Measurements from ENCODE around the gene NFIC. TPM values are rescaled to one million over a fixed set of nuclear protein-coding genes. Genes with fewer than 3 reads are reported as not detected.
"Not testable (repeated sequence)": the region's sequence is repeated elsewhere in the genome, so short reads cannot be mapped to it uniquely, and the experiment has no call there.

The NFIC gene
- polyA plus RNA-seq, 1 donor from 2014 or later, result 0.24 TPM

DNA sequence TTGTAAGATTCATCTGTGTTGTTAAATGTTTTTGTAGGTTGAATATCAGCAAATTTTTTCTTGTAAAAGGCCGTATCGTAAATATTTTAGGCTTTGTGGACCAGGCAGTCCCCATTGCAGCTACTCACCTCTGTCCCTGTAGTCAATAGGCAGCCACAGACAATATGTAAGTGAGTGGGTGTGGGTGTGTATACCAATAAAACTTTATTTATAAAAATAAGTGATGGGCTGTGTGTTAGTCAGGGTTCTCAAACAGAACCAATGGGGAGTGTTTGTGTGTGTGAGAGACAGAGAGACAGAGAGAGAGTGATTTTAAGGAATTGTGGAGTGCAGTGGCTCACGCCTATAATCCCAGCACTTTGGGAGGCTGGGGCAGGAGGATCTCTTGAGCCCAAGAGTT lies 37.6 kb upstream of the NFIC start:
- no peaks in the 10 kb centered on the region for H3K9me3 ChIP-seq (ENCODE audit: low read length)
- TF ChIP-seq TAF1 (IDR thresholded peaks at IDR 0.05; ENCODE audit: low read depth) (no peak), MXI1 (conservative IDR thresholded peaks at IDR 0.05; ENCODE audit: poor library complexity, severe bottlenecking) (no peak), EZH2 (IDR thresholded peaks at IDR 0.05; ENCODE audit: borderline replicate concordance, insufficient read depth, low read length, poor library complexity, severe bottlenecking) (no peak), POLR2AphosphoS5 (IDR thresholded peaks at IDR 0.05) (no peak), RAD21 (conservative IDR thresholded peaks at IDR 0.05) (no peak), SMC3 (conservative IDR thresholded peaks at IDR 0.05; ENCODE audit: poor library complexity) (no peak), EP300 (conservative IDR thresholded peaks at IDR 0.05; ENCODE audit: poor library complexity, severe bottlenecking) (no peak), REST (IDR thresholded peaks at IDR 0.05; ENCODE audit: borderline replicate concordance) (no peak)
- TF ChIP-seq, protein P1, sequence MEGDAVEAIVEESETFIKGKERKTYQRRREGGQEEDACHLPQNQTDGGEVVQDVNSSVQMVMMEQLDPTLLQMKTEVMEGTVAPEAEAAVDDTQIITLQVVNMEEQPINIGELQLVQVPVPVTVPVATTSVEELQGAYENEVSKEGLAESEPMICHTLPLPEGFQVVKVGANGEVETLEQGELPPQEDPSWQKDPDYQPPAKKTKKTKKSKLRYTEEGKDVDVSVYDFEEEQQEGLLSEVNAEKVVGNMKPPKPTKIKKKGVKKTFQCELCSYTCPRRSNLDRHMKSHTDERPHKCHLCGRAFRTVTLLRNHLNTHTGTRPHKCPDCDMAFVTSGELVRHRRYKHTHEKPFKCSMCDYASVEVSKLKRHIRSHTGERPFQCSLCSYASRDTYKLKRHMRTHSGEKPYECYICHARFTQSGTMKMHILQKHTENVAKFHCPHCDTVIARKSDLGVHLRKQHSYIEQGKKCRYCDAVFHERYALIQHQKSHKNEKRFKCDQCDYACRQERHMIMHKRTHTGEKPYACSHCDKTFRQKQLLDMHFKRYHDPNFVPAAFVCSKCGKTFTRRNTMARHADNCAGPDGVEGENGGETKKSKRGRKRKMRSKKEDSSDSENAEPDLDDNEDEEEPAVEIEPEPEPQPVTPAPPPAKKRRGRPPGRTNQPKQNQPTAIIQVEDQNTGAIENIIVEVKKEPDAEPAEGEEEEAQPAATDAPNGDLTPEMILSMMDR (IDR thresholded peaks at IDR 0.05; ENCODE audit: poor library complexity, severe bottlenecking), result no peak
- H2AFZ ChIP-seq (ENCODE audit: low read depth, low read length), result no peak overlapping the region
- no peaks in the 10 kb centered on the region for H3K9me2 ChIP-seq (ENCODE audit: insufficient read depth, low read length)
- no peak overlapping the region for H3K27ac ChIP-seq (ENCODE audit: low read length)
- no peaks in the 10 kb centered on the region for H3F3A ChIP-seq (ENCODE audit: insufficient read depth, low read length, poor library complexity, severe bottlenecking)
- no peaks in the 10 kb centered on the region for H3K79me2 ChIP-seq (replicated peaks; ENCODE audit: insufficient read depth, low read length)
- H3K4me3 ChIP-seq (ENCODE audit: low read length), result no peak overlapping the region
- no peak overlapping the region for H3K4me2 ChIP-seq (ENCODE audit: low read length)
- H4K20me1 ChIP-seq (ENCODE audit: insufficient read depth), result no peaks in the 10 kb centered on the region
- no peak overlapping the region for H3K9ac ChIP-seq (ENCODE audit: low read length)
- no peaks in the 10 kb centered on the region for H3K36me3 ChIP-seq (ENCODE audit: insufficient read depth, low read length)
- peaks cover 17% of the 10 kb centered on the region for H3K27me3 ChIP-seq (ENCODE audit: insufficient read depth, low read depth, low read length)

GRCh38 chr19:3330047-3330446 lies 36.3 kb upstream of the NFIC start:
- Histone ChIP-seq H3K79me2 (replicated peaks; ENCODE audit: insufficient read depth, low read length) (no peaks in the 10 kb centered on the region), H3K4me3 (ENCODE audit: low read length) (no peak overlapping the region), H2AFZ (ENCODE audit: low read depth, low read length) (no peak overlapping the region), H4K20me1 (ENCODE audit: insufficient read depth) (no peaks in the 10 kb centered on the region), H3K27me3 (ENCODE audit: insufficient read depth, low read depth, low read length) (peaks cover 20% of the 10 kb centered on the region), H3F3A (ENCODE audit: insufficient read depth, low read length, poor library complexity, severe bottlenecking) (no peaks in the 10 kb centered on the region), H3K9me2 (ENCODE audit: insufficient read depth, low read length) (no peaks in the 10 kb centered on the region), H3K4me2 (ENCODE audit: low read length) (no peak overlapping the region), H3K36me3 (ENCODE audit: insufficient read depth, low read length) (no peaks in the 10 kb centered on the region), H3K9me3 (ENCODE audit: low read length) (no peaks in the 10 kb centered on the region), H3K27ac (ENCODE audit: low read length) (no peak overlapping the region), H3K9ac (ENCODE audit: low read length) (no peak overlapping the region)
- TF ChIP-seq, protein P1 (IDR thresholded peaks at IDR 0.05; ENCODE audit: poor library complexity, severe bottlenecking), result no peak
- TF ChIP-seq EP300 (conservative IDR thresholded peaks at IDR 0.05; ENCODE audit: poor library complexity, severe bottlenecking) (no peak), POLR2AphosphoS5 (IDR thresholded peaks at IDR 0.05) (no peak), RAD21 (conservative IDR thresholded peaks at IDR 0.05) (no peak), REST (IDR thresholded peaks at IDR 0.05; ENCODE audit: borderline replicate concordance) (no peak), MXI1 (conservative IDR thresholded peaks at IDR 0.05; ENCODE audit: poor library complexity, severe bottlenecking) (no peak), EZH2 (IDR thresholded peaks at IDR 0.05; ENCODE audit: borderline replicate concordance, insufficient read depth, low read length, poor library complexity, severe bottlenecking) (no peak), TAF1 (IDR thresholded peaks at IDR 0.05; ENCODE audit: low read depth) (no peak), SMC3 (conservative IDR thresholded peaks at IDR 0.05; ENCODE audit: poor library complexity) (no peak)

DNA sequence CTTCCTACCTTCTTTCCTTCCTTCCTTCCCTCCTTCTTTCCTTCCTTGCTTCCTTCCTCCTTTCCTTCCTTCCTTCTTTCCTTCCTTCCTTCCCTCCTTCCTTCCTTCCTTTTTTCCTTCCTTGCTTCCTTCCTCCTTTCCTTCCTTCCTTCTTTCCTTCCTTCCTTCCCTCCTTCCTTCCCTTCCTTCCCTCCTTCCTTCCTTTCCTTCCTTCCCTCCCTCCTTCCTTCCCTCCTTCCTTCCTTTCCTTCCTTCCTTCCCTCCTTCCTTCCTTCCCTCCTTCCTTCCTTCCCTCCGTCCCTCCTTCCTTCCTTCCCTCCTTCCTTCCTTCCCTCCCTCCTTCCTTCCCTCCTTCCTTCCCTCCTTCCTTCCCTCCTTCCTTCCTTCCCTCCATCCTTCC lies 34.2 kb upstream of the NFIC start:
- not testable (repeated sequence) for H3K9me3 ChIP-seq (ENCODE audit: low read length); H2AFZ ChIP-seq (ENCODE audit: low read depth, low read length); H4K20me1 ChIP-seq (ENCODE audit: insufficient read depth); H3F3A ChIP-seq (ENCODE audit: insufficient read depth, low read length, poor library complexity, severe bottlenecking); H3K36me3 ChIP-seq (ENCODE audit: insufficient read depth, low read length); H3K27ac ChIP-seq (ENCODE audit: low read length); H3K4me3 ChIP-seq (ENCODE audit: low read length); H3K79me2 ChIP-seq (replicated peaks; ENCODE audit: insufficient read depth, low read length); H3K4me2 ChIP-seq (ENCODE audit: low read length); H3K9ac ChIP-seq (ENCODE audit: low read length); H3K9me2 ChIP-seq (ENCODE audit: insufficient read depth, low read length)
- peaks cover 20% of the 10 kb centered on the region for H3K27me3 ChIP-seq (ENCODE audit: insufficient read depth, low read depth, low read length)
